HK-2 (cell line): Measurements from ENCODE around the gene ZNF775.

Source experiments
- DNase-seq: peaks from one replicate; pipeline ENCODE4 v3.0.0-alpha.2; 2018; ENCODE audit not compliant: unreplicated experiment

Gene ZNF775

GRCh38 chr7:150368884-150369747 lies 10.0 kb upstream of the ZNF775 start:
- DNase-seq: peak; percentile 83

GRCh38 chr7:150369748-150370501 lies 9.2 kb upstream of the ZNF775 start:
- no peak for DNase-seq

GRCh38 chr7:150370612-150371071 lies 8.5 kb upstream of the ZNF775 start:
- no peak for DNase-seq

GRCh38 chr7:150371131-150371995 lies 7.8 kb upstream of the ZNF775 start:
- DNase-seq: no peak

- DNase-seq: no peak
Measured at GRCh38 chr7:150371996-150372270, 7.2 kb upstream of the ZNF775 start.

- no peak for DNase-seq
Measured at GRCh38 chr7:150372271-150373048, 6.7 kb upstream of the ZNF775 start.

GRCh38 chr7:150373049-150373801 lies 5.9 kb upstream of the ZNF775 start:
- no peak for DNase-seq

- no peak for DNase-seq
Measured at GRCh38 chr7:150374026-150374425, 5.1 kb upstream of the ZNF775 start.

- no peak for DNase-seq
Measured at GRCh38 chr7:150374472-150374871, 4.7 kb upstream of the ZNF775 start.

GRCh38 chr7:150375662-150376521 lies 3.2 kb upstream of the ZNF775 start:
- no peak for DNase-seq

- no peak for DNase-seq
Measured at GRCh38 chr7:150376560-150376959, 2.6 kb upstream of the ZNF775 start.

GRCh38 chr7:150377196-150377595 lies 1.9 kb upstream of the ZNF775 start:
- no peak for DNase-seq

GRCh38 chr7:150377635-150378034 lies 1.5 kb upstream of the ZNF775 start:
- no peak for DNase-seq

GRCh38 chr7:150378115-150378852 lies 846 bp upstream of the ZNF775 start:
- peak; percentile 91 for DNase-seq

- no peak for DNase-seq
Measured at GRCh38 chr7:150379441-150380379, 580 bp downstream of the ZNF775 start.

- DNase-seq: no peak
Measured at GRCh38 chr7:150380463-150380862, 1.3 kb downstream of the ZNF775 start.

- DNase-seq: no peak
Measured at GRCh38 chr7:150381096-150381495, 2.0 kb downstream of the ZNF775 start.

- DNase-seq: no peak
Measured at GRCh38 chr7:150381785-150382122, 2.6 kb downstream of the ZNF775 start.
